ENCODE results near the gene SRC. TPM values are rescaled to one million over a fixed set of nuclear protein-coding genes. Genes with fewer than 3 reads are reported as not detected.

Gene SRC
- total and polyA plus RNA-seq, 3 experiments from 2014 or later: 1.2 to 2.7 (median 2.4) TPM

DNA sequence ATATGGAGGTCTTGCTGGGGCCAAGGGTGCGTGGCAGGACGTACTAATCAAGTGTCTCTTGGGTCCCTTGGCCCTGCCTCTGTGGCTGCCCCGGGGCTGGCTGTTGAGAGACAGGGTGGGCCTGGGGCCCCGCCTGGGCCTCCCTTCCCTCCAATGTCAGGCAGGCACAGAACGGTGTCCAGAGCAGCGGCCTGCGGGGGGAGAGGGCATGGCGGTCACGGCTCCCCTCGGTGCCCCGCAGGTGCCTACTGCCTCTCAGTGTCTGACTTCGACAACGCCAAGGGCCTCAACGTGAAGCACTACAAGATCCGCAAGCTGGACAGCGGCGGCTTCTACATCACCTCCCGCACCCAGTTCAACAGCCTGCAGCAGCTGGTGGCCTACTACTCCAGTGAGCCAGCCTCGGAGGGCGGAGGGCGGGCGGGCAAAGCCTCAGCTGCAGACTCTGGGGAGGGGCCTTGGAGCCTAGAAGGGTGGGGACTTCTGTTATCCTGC is 50.0 kb downstream of the SRC start:
- Mint-ChIP-seq H3K27me3 (peaks cover 0 to 3% of the 10 kb centered on the region in 2 donors), H3K4me1 (no peaks in the 10 kb centered on the region), H3K27ac (no peak overlapping the region), H3K4me3 (no peak overlapping the region), H3K36me3 (no peaks in the 10 kb centered on the region), H3K9me3 (no peaks in the 10 kb centered on the region)
- no peak overlapping the region for H3K4me3 ChIP-seq (ENCODE audit: low read length)
- H3K27me3 ChIP-seq (ENCODE audit: insufficient read depth, low read length, poor library complexity, severe bottlenecking): no peaks in the 10 kb centered on the region
- no peak overlapping the region for H3K27ac ChIP-seq (ENCODE audit: low read depth, low read length)
- H3K4me1 ChIP-seq (ENCODE audit: insufficient read depth, low read length): no peaks in the 10 kb centered on the region
- ChIA-PET CTCF (no interaction called here), POLR2A (no interaction called here)
- H3K9me3 ChIP-seq (ENCODE audit: low read length): no peaks in the 10 kb centered on the region
- DNase-seq: no peak
- no peaks in the 10 kb centered on the region for H3K36me3 ChIP-seq (ENCODE audit: insufficient read depth, low read length)

DNA sequence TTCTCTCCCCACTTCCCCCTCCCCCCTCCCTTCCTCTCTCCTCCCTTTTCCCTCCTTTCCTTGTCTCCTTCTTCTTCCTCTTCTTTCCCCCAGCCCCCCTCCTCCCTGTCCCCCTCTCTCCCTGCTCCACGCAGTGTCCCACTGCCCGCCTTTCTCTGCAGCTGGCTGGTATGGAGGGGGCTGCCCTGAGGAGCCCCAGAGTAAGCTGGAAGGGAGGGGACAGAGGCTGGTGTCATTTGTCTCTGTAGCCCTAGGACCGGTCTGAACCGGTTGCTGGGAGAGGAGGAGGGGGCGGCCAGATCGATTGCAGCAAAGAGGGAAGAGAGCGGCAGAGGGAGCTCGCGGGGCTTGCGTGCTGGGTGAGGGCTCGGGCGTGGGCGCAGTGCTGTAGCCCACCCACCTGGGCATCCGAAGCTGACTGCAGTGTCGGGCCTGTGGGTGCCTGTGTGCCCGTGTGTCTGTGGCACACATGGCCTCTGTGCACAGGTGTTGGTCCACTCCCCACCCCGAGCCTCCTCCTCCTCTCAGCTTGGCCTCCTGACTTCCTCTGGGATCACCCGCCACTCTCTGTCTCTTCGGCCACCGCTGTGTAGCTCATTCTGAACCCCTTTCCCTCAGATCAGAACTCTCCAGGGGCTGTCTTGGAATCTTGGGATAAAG is 50.6 kb downstream of the SRC start:
- DNase-seq: no peak
- no peaks in the 10 kb centered on the region for H3K36me3 Mint-ChIP-seq
- no peaks in the 10 kb centered on the region for H3K9me3 ChIP-seq (ENCODE audit: low read length)
- H3K4me3 ChIP-seq (ENCODE audit: low read length): no peak overlapping the region
- H3K27me3 ChIP-seq (ENCODE audit: insufficient read depth, low read length, poor library complexity, severe bottlenecking): no peaks in the 10 kb centered on the region
- ChIA-PET CTCF (no interaction called here), POLR2A (no interaction called here)
- no peak overlapping the region for H3K4me3 Mint-ChIP-seq
- no peaks in the 10 kb centered on the region for H3K4me1 ChIP-seq (ENCODE audit: insufficient read depth, low read length)
- H3K9me3 Mint-ChIP-seq: no peaks in the 10 kb centered on the region
- peaks cover 0 to 3% of the 10 kb centered on the region in 2 donors for H3K27me3 Mint-ChIP-seq
- H3K27ac ChIP-seq (ENCODE audit: low read depth, low read length): no peak overlapping the region
- H3K27ac Mint-ChIP-seq: no peak overlapping the region
- no peaks in the 10 kb centered on the region for H3K4me1 Mint-ChIP-seq
- no peaks in the 10 kb centered on the region for H3K36me3 ChIP-seq (ENCODE audit: insufficient read depth, low read length)

DNA sequence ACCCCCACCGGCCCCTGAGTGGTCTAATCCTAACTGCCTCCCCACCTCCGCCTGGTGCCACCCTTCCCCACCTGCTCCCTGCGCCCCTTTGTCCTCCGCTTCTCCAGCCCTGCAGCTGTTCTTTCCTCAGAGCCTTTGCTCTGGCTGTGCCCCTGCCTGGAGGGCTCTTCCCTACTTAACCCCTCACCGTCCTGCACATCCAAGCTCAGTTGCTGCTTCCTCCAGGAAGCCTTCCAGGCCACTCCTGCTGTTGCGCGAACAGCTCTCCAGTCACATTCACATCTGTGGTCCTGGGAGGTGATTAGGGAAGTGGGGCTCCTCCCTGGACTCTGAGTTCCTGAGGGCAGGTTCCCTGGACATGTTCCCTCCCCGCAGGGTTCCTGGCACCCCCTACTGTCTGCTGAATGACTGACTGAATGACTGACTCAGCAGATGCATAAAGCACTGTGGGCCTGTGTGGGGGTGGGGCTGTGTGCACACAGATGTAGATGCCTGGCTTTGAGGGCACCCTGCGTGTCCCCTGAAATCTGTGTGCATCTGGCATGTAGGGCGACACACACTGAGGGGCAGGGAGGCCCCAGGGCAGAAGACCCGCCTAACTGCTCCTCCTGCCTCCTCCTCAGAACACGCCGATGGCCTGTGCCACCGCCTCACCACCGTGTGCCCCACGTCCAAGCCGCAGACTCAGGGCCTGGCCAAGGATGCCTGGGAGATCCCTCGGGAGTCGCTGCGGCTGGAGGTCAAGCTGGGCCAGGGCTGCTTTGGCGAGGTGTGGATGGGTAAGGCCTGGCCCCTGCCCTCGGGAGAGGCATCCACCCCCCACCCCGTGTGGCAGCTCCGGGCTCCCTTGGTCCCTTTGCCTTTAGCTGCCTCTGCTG is 51.4 kb downstream of the SRC start:
- DNase-seq: no peak
- Histone ChIP-seq H3K4me3 (ENCODE audit: low read length) (no peak overlapping the region), H3K27me3 (ENCODE audit: insufficient read depth, low read length, poor library complexity, severe bottlenecking) (no peaks in the 10 kb centered on the region), H3K4me1 (ENCODE audit: insufficient read depth, low read length) (no peaks in the 10 kb centered on the region), H3K27ac (ENCODE audit: low read depth, low read length) (no peak overlapping the region), H3K9me3 (ENCODE audit: low read length) (no peaks in the 10 kb centered on the region), H3K36me3 (ENCODE audit: insufficient read depth, low read length) (no peaks in the 10 kb centered on the region)
- Mint-ChIP-seq H3K27ac (no peak overlapping the region), H3K9me3 (no peaks in the 10 kb centered on the region), H3K4me1 (no peaks in the 10 kb centered on the region), H3K27me3 (peaks cover 0 to 3% of the 10 kb centered on the region in 2 donors), H3K4me3 (no peak overlapping the region), H3K36me3 (no peaks in the 10 kb centered on the region)
- ChIA-PET POLR2A (no interaction called here), CTCF (no interaction called here)

DNA sequence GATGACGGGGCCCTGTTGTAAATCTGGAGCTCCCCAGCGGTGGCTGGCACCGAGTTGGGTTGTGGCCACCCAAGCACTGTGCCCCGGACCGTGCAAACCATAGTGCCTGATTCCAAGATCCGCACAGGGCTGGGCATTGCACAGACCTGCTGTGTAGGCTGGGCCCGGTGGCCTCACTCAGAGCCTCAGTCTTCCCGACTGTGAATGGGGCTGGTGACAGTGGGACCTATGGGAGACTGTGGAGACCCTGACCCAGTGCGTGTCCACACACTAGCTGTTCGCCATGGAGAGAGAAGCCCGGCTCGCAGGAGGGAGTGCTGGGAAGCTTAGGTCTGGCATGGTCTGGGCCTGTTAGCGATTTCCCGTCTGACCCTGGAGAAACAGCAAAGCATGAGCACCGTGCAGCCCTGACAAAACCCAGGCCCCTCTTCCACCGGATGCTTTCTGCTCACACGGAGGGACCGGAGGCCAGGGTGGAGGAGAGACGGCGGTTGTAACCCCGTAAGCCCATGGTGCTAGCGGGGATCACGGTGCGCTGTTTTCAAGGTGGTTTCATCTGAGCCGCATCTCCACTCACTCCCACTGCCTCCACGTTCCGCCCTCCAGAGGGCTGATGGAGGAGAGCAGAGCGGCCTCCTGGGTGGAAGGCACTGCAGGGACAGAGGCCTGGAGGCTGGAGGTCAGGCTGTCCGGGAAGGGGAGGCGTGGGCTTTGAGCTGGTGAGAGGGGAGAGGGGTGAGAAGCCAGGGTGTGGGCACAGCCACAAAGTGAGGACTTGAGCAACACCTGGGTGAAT is 52.2 kb downstream of the SRC start:
- H3K27me3 ChIP-seq (ENCODE audit: insufficient read depth, low read length, poor library complexity, severe bottlenecking): no peaks in the 10 kb centered on the region
- Mint-ChIP-seq H3K27ac (peak overlapping the region in 1 of 8 donors; percentile 35), H3K9me3 (no peaks in the 10 kb centered on the region), H3K27me3 (peaks cover 0 to 3% of the 10 kb centered on the region in 2 donors), H3K4me3 (peak overlapping the region in 1 of 7 donors; percentile 10), H3K4me1 (no peaks in the 10 kb centered on the region), H3K36me3 (no peaks in the 10 kb centered on the region)
- H3K9me3 ChIP-seq (ENCODE audit: low read length): no peaks in the 10 kb centered on the region
- ChIA-PET CTCF (no interaction called here), POLR2A (no interaction called here)
- H3K4me1 ChIP-seq (ENCODE audit: insufficient read depth, low read length): no peaks in the 10 kb centered on the region
- no peak overlapping the region for H3K4me3 ChIP-seq (ENCODE audit: low read length)
- no peak for DNase-seq
- H3K27ac ChIP-seq (ENCODE audit: low read depth, low read length): no peak overlapping the region
- H3K36me3 ChIP-seq (ENCODE audit: insufficient read depth, low read length): no peaks in the 10 kb centered on the region

DNA sequence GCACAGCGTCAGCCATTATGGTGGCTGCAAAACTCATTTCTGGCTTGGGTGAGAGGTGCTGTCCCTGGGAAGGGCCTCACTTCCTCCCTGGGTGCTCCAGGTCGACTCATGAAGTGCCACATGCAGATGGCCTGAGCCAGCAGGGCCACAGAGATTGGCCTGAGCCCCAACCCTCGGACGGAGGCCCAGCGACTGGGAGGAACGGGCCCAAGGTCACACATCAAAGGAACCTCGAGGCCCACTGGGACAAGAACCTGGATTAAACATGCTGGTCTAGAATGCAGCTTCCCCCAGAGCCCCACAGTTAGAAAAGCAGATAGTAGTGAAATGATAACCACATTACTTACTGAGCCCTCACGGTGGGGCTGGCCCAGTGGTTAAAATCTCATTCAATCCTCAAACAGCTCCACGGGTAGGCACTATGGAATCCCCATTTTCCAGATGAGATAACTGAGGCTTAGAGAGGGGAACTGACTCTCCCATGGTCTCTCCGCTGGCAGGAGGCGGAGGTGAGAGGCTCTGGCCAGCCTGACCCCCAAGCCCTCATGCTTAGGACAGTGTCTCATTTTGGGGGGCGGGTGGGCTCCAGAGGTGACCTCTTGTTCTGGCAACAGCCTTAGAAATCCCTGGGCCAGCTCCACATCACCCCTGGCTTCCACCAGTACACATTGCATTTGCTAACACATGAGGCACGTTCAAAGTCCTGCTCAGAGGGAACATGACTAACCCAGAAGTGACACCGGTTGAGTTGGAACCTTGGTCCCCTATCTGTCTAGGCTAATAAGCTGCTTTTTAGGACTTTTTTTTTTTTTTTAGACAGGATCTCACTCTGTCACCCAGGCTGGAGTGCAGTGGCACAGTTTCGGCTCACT is 53.0 kb downstream of the SRC start:
- ChIA-PET POLR2A (no interaction called here), CTCF (no interaction called here)
- Mint-ChIP-seq H3K9me3 (no peaks in the 10 kb centered on the region), H3K4me1 (no peaks in the 10 kb centered on the region), H3K4me3 (no peak overlapping the region), H3K27me3 (peaks cover 0 to 3% of the 10 kb centered on the region in 2 donors), H3K27ac (peak overlapping the region in 1 of 8 donors; percentile 35), H3K36me3 (no peaks in the 10 kb centered on the region)
- Histone ChIP-seq H3K27ac (ENCODE audit: low read depth, low read length) (no peak overlapping the region), H3K36me3 (ENCODE audit: insufficient read depth, low read length) (no peaks in the 10 kb centered on the region), H3K4me1 (ENCODE audit: insufficient read depth, low read length) (no peaks in the 10 kb centered on the region), H3K27me3 (ENCODE audit: insufficient read depth, low read length, poor library complexity, severe bottlenecking) (no peaks in the 10 kb centered on the region), H3K4me3 (ENCODE audit: low read length) (no peak overlapping the region), H3K9me3 (ENCODE audit: low read length) (no peaks in the 10 kb centered on the region)
- no peak for DNase-seq

DNA sequence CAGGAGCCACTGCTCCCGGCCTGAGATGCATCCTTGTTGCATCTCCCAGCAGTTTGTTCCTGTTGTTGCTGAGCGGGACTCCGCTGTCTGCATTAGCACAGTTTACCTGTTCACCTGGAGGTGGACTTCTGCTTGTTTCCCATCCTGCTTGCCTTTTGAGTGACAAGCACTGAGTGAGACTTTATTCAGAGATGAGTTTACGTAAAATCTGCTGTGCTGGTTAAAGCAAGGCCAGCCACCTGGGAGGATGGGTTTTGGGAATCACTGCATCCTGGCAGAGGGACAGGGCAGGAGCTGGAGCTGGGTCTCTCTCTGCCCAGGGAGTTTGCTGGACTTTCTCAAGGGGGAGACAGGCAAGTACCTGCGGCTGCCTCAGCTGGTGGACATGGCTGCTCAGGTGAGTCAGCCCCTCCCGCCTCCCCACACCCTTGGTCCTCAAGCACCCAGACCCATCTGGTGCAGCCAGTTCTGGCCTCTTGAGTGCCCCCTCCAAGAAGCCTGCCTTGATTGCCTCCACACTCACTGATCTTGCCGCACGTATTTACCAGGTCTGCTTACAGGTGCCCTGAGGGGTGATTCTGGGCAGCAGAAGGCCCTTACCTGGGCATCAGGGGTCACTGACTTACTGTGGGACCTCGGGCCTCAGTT is 55.5 kb downstream of the SRC start:
- Mint-ChIP-seq H3K4me1 (peaks cover 5 to 11% (median 6%) of the 10 kb centered on the region in 3 donors), H3K9me3 (no peaks in the 10 kb centered on the region), H3K27ac (no peak overlapping the region), H3K27me3 (peaks cover 4 to 16% of the 10 kb centered on the region in 2 donors), H3K36me3 (peaks cover 0 to 2% (median 0%) of the 10 kb centered on the region in 3 donors), H3K4me3 (no peak overlapping the region)
- H3K9me3 ChIP-seq (ENCODE audit: low read length): no peaks in the 10 kb centered on the region
- H3K27ac ChIP-seq (ENCODE audit: low read depth, low read length): no peak overlapping the region
- no peak for DNase-seq
- ChIA-PET CTCF (no interaction called here), POLR2A (no interaction called here)
- H3K4me3 ChIP-seq (ENCODE audit: low read length): no peak overlapping the region
- no peaks in the 10 kb centered on the region for H3K4me1 ChIP-seq (ENCODE audit: insufficient read depth, low read length)
- H3K36me3 ChIP-seq (ENCODE audit: insufficient read depth, low read length): no peaks in the 10 kb centered on the region
- no peaks in the 10 kb centered on the region for H3K27me3 ChIP-seq (ENCODE audit: insufficient read depth, low read length, poor library complexity, severe bottlenecking)

DNA sequence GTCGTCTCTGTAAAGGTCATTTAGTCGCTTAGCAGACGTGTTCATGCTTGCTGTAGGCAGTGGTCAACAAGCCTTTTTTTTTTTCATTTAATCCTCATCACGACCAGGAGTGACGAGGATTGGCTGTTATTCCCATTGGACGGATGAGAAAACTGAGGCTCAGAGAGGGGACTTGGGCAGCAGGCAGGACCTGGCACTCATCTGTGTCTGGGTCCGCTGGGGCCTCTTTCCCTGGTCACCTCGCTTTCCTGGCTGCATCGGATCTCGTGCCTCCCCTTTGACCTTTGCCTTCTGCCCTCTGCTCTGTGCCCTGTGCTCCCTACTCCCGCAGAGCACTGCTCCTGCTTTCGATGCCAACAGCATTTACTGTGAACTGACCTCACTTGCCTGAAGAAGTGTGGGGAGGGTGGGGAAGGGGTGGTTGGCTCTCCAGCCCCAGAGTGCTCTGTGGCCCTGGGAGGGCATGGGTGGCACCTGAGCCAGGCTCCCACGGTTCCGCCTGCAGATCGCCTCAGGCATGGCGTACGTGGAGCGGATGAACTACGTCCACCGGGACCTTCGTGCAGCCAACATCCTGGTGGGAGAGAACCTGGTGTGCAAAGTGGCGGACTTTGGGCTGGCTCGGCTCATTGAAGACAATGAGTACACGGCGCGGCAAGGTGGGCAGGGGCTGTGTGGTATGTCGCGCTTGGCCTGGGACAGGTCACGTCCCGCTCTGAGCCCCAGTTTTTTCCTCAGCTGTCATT is 56.2 kb downstream of the SRC start:
- H3K27ac ChIP-seq (ENCODE audit: low read depth, low read length): no peak overlapping the region
- Mint-ChIP-seq H3K27ac (no peak overlapping the region), H3K9me3 (no peaks in the 10 kb centered on the region), H3K36me3 (peaks cover 0 to 2% (median 0%) of the 10 kb centered on the region in 3 donors), H3K27me3 (peaks cover 4 to 16% of the 10 kb centered on the region in 2 donors), H3K4me1 (peaks cover 7 to 16% (median 10%) of the 10 kb centered on the region in 3 donors), H3K4me3 (no peak overlapping the region)
- H3K4me1 ChIP-seq (ENCODE audit: insufficient read depth, low read length): no peaks in the 10 kb centered on the region
- H3K36me3 ChIP-seq (ENCODE audit: insufficient read depth, low read length): no peaks in the 10 kb centered on the region
- no peak for DNase-seq
- ChIA-PET POLR2A (no interaction called here), CTCF (interaction anchor here (1.2 kb wide), 1 partner anchor 18 kb away, joined by 4 read pairs; no protein-coding TSS in a partner anchor)
- no peak overlapping the region for H3K4me3 ChIP-seq (ENCODE audit: low read length)
- H3K9me3 ChIP-seq (ENCODE audit: low read length): no peaks in the 10 kb centered on the region
- H3K27me3 ChIP-seq (ENCODE audit: insufficient read depth, low read length, poor library complexity, severe bottlenecking): no peaks in the 10 kb centered on the region

Measured in CD8-positive, alpha-beta memory T cell (primary cell).